HEK293 (cell line): ENCODE results near the gene MMP11.
A peak's percentile ranks its signal among the peaks of the same experiment; 100 is the strongest.

Experiments used
- CTCF ChIA-PET: fragments of 350-600 bp; formaldehyde crosslinking; extraction: SDS; loops from one replicate; lab custom pipeline; 2021; ENCODE audit warnings: antibody characterized with exemption; lab: Yijun Ruan, JAX
- POLR2A ChIA-PET: fragments of 300-600 bp; formaldehyde crosslinking; extraction: SDS; loops from one replicate; lab custom pipeline; 2020; ENCODE audit warnings: antibody characterized with exemption, inconsistent platforms; lab: Yijun Ruan, JAX
- H3K27ac ChIP-seq: fragments of 200-500 bp; sonication (Bioruptor generic); 2 replicates; pipeline ENCODE4 v1.5.1; 2014; ENCODE audit warnings: low read depth, low read length, control low read depth, inconsistent platforms; ENCODE audit errors: extremely low read depth
- H3K36me3 ChIP-seq, 2 experiments: fragments of 200-500 bp in 1 of 2; sonication (Bioruptor generic) in 1 of 2; 1 replicate in 1 of 2; 2 replicates in 1 of 2; pipeline ENCODE4 v1.5.1; 2014 to 2017; ENCODE audit warnings: inconsistent platforms in 2 of 2, low read length in 2 of 2; ENCODE audit not compliant: control insufficient read depth in 2 of 2, insufficient read depth in 1 of 2
- H3K4me1 ChIP-seq: fragments of 200-500 bp; sonication (Bioruptor generic); 2 replicates; pipeline ENCODE4 v1.5.1; 2014; ENCODE audit warnings: mild to moderate bottlenecking, low read length, inconsistent platforms; ENCODE audit not compliant: control insufficient read depth, insufficient read depth
- H3K4me3 ChIP-seq: 2 replicates; pipeline ENCODE4 v1.5.1; 2011; ENCODE audit warnings: low read depth, mild to moderate bottlenecking, control low read depth, low read length, moderate library complexity
- H3K9me3 ChIP-seq: fragments of 200-500 bp; sonication (Bioruptor generic); 2 replicates; pipeline ENCODE4 v1.5.1; 2014; ENCODE audit warnings: low read depth, low read length, inconsistent platforms; ENCODE audit not compliant: control insufficient read depth, insufficient read depth
- BCL11A ChIP-seq: fragments of 450-650 bp; formaldehyde crosslinking; IDR thresholded peaks from 2 replicates; pipeline ENCODE4 v1.5.1; 2016; ENCODE audit warnings: low read depth, missing biosample characterization, missing genetic modification characterization
- GLIS2 ChIP-seq: fragments of 450-650 bp; formaldehyde crosslinking; IDR thresholded peaks from 2 replicates; pipeline ENCODE4 v1.5.1; 2016; ENCODE audit warnings: missing biosample characterization, missing genetic modification characterization
- KLF9 ChIP-seq: fragments of 450-650 bp; formaldehyde crosslinking; IDR thresholded peaks from 2 replicates; pipeline ENCODE4 v1.5.1; 2016; ENCODE audit warnings: missing biosample characterization, missing genetic modification characterization, low read depth
- REST ChIP-seq: fragments of 450-650 bp; formaldehyde crosslinking; IDR thresholded peaks from 2 replicates; pipeline ENCODE4 v1.5.1; 2016; ENCODE audit warnings: missing biosample characterization, missing genetic modification characterization
- SETDB1 ChIP-seq: IDR thresholded peaks from one replicate; pipeline ENCODE4 v1.6.1; 2017; ENCODE audit warnings: mild to moderate bottlenecking, low read length, moderate library complexity, mixed read lengths; ENCODE audit not compliant: insufficient read length
- ZFP37 ChIP-seq: fragments of 450-650 bp; formaldehyde crosslinking; IDR thresholded peaks from 2 replicates; pipeline ENCODE4 v1.5.1; 2016; ENCODE audit warnings: missing biosample characterization, missing genetic modification characterization
- ZIC2 ChIP-seq: fragments of 450-650 bp; formaldehyde crosslinking; IDR thresholded peaks from 2 replicates; pipeline ENCODE4 v1.5.1; 2016; ENCODE audit warnings: missing biosample characterization, missing genetic modification characterization
- ZNF121 ChIP-seq: fragments of 450-650 bp; formaldehyde crosslinking; IDR thresholded peaks from 2 replicates; pipeline ENCODE4 v1.5.1; 2016; ENCODE audit warnings: missing biosample characterization, missing genetic modification characterization
- ZNF157 ChIP-seq: fragments of 450-650 bp; formaldehyde crosslinking; IDR thresholded peaks from 2 replicates; pipeline ENCODE4 v1.5.1; 2016; ENCODE audit warnings: missing biosample characterization, missing genetic modification characterization
- ZNF24 ChIP-seq: fragments of 450-650 bp; formaldehyde crosslinking; IDR thresholded peaks from 2 replicates; pipeline ENCODE4 v1.5.1; 2016; ENCODE audit warnings: missing biosample characterization, missing genetic modification characterization
- ZNF26 ChIP-seq: fragments of 450-650 bp; formaldehyde crosslinking; IDR thresholded peaks from 2 replicates; pipeline ENCODE4 v1.5.1; 2016; ENCODE audit warnings: missing biosample characterization, missing genetic modification characterization
- ZNF266 ChIP-seq: fragments of 450-650 bp; formaldehyde crosslinking; IDR thresholded peaks from 2 replicates; pipeline ENCODE4 v1.5.1; 2016; ENCODE audit warnings: missing biosample characterization, missing genetic modification characterization, low read depth
- ZNF391 ChIP-seq: fragments of 450-650 bp; formaldehyde crosslinking; IDR thresholded peaks from 2 replicates; pipeline ENCODE4 v1.5.1; 2016; ENCODE audit warnings: low read depth, missing biosample characterization, missing genetic modification characterization, borderline replicate concordance
- ZNF473 ChIP-seq: fragments of 450-650 bp; formaldehyde crosslinking; IDR thresholded peaks from 2 replicates; pipeline ENCODE4 v1.5.1; 2017; ENCODE audit warnings: missing biosample characterization, missing genetic modification characterization
- ZNF501 ChIP-seq: fragments of 450-650 bp; formaldehyde crosslinking; IDR thresholded peaks from 2 replicates; pipeline ENCODE4 v1.5.1; 2016; ENCODE audit warnings: missing biosample characterization, missing genetic modification characterization
- ZNF561 ChIP-seq: fragments of 450-650 bp; IDR thresholded peaks from 2 replicates; pipeline ENCODE4 v1.5.1; 2018; ENCODE audit warnings: missing biosample characterization, missing genetic modification characterization, borderline replicate concordance
- ZNF629 ChIP-seq: fragments of 450-650 bp; formaldehyde crosslinking; IDR thresholded peaks from 2 replicates; pipeline ENCODE4 v1.5.1; 2017; ENCODE audit warnings: missing biosample characterization, missing genetic modification characterization
- ZNF792 ChIP-seq: fragments of 450-650 bp; formaldehyde crosslinking; IDR thresholded peaks from 2 replicates; pipeline ENCODE4 v1.5.1; 2016; ENCODE audit warnings: missing biosample characterization, missing genetic modification characterization

MMP11 gene

GRCh38 chr22:23749841-23750301 is 22.8 kb upstream of the MMP11 start:
- Histone ChIP-seq H3K4me1 (peaks cover 9% of the 10 kb centered on the region; the same call in 1 of the 2 replicates), H3K4me3 (no peak overlapping the region; the same call in 1 of the 2 replicates), H3K27ac (0 out of 2 replicates have a peak overlapping the region, but pooled peaks have one; percentile 13), H3K36me3 (peaks cover 0 to 11% of the 10 kb centered on the region in 2 experiments)
- ChIA-PET CTCF (interaction anchor here (0.6 to 1.2 kb wide), 2 partner anchors 17 to 100 kb away, joined by 3 to 4 read pairs; no protein-coding TSS in a partner anchor), POLR2A (interaction anchor here (0.6 to 1.8 kb wide), 3 partner anchors 10 to 33 kb away, joined by 4 to 5 read pairs (median 5); no protein-coding TSS in a partner anchor)
- no peak for TF ChIP-seq ZNF26 (tag by site-specific recombination)
- TF ChIP-seq ZIC2, result no peak
- TF ChIP-seq SETDB1, result no peak
- TF ChIP-seq ZNF561 (tag by site-specific recombination), result no peak
- no peak for TF ChIP-seq ZNF391 (tag by site-specific recombination)
- TF ChIP-seq ZFP37 (tag by site-specific recombination), result no peak
- no peak for TF ChIP-seq ZNF24 (tag by site-specific recombination)
- no peak for TF ChIP-seq ZNF501
- TF ChIP-seq, all 188 proteins: peak for 0
- no peaks in the 10 kb centered on the region for H3K9me3 ChIP-seq

GRCh38 chr22:23750367-23750713 is 22.3 kb upstream of the MMP11 start:
- Histone ChIP-seq H3K4me3 (peak overlapping the region; percentile 91), H3K36me3 (peaks cover 0 to 7% of the 10 kb centered on the region in 2 experiments; a peak in 2 of 3 replicates), H3K27ac (peak overlapping the region; percentile 98), H3K9me3 (no peaks in the 10 kb centered on the region), H3K4me1 (peaks cover 9% of the 10 kb centered on the region; the same call in 1 of the 2 replicates)
- ChIA-PET CTCF (interaction anchor here (0.9 to 1.2 kb wide), 2 partner anchors 99 to 209 kb away, joined by 3 to 4 read pairs; no protein-coding TSS in a partner anchor), POLR2A (interaction anchor here (0.8 to 1.8 kb wide), 9 partner anchors 10 to 107 kb away, joined by 3 to 7 read pairs (median 4); partner anchors contain the start of gene SLC2A11)
- no peak for TF ChIP-seq ZNF266 (tag by site-specific recombination)
- no peak for TF ChIP-seq ZNF121 (tag by site-specific recombination)
- no peak for TF ChIP-seq KLF9 (tag by site-specific recombination)
- TF ChIP-seq ZNF629 (tag by site-specific recombination), result no peak
- no peak for TF ChIP-seq ZNF473
- no peak for TF ChIP-seq REST (tag by site-specific recombination)
- TF ChIP-seq ZNF157, result no peak
- no peak for TF ChIP-seq BCL11A (tag by site-specific recombination)
- no peak for TF ChIP-seq ZNF792
- TF ChIP-seq GLIS2 (tag by site-specific recombination), result no peak
